Activated CD8-positive, alpha-beta memory T cell treated with anti-CD3 and anti-CD28 coated beads, Interleukin-2, amount 10 ng/mL, durations not matched to agents 7 days and 5 days (primary cell): ENCODE results near the gene SAE1. TPM values are rescaled to one million over a fixed set of nuclear protein-coding genes. Genes with fewer than 3 reads are reported as not detected.
A peak's percentile ranks its signal among the peaks of the same experiment; 100 is the strongest.
"Not testable (repeated sequence)": the region's sequence is repeated elsewhere in the genome, so short reads cannot be mapped to it uniquely, and the experiment has no call there.

ENCODE experiments used
- ATAC-seq: fragments of 150-1000 bp; cut with Tn5 transposase; one replicate; pipeline ENCODE4 v1.10.0; 2021; ENCODE audit warnings: moderate library complexity
- CTCF ChIA-PET: fragments of 350-600 bp; sonication (Branson Sonifier 250); formaldehyde crosslinking; loops from one replicate; lab custom pipeline; 2021; ENCODE audit warnings: antibody characterized with exemption; lab: Charles Lee
- DNase-seq: peaks from one replicate; pipeline ENCODE4 v3.0.0-alpha.2; 2020
- H3K27ac Mint-ChIP-seq: one replicate; pipeline ENCODE4 v1.8.0; 2021; ENCODE audit warnings: mild to moderate bottlenecking, mixed read lengths
- H3K27me3 Mint-ChIP-seq: one replicate; pipeline ENCODE4 v1.8.0; 2021; ENCODE audit warnings: mixed read lengths
- H3K36me3 Mint-ChIP-seq: one replicate; pipeline ENCODE4 v1.8.0; 2021; ENCODE audit warnings: mild to moderate bottlenecking, mixed read lengths
- H3K4me1 Mint-ChIP-seq: one replicate; pipeline ENCODE4 v1.8.0; 2021; ENCODE audit warnings: mixed read lengths
- H3K4me3 Mint-ChIP-seq: one replicate; pipeline ENCODE4 v1.8.0; 2021; ENCODE audit warnings: mild to moderate bottlenecking, moderate library complexity, mixed read lengths
- H3K9me3 Mint-ChIP-seq: one replicate; pipeline ENCODE4 v1.8.0; 2022; ENCODE audit warnings: low read depth, mixed read lengths
- total RNA-seq, 2 experiments: library from RNA; stranded (reverse); gene quantifications; one replicate each; pipeline ENCODE4 v1.2.3, GENCODE V29; 2021

The SAE1 gene
- total RNA-seq, 2 experiments from 2014 or later = 153 to 171 TPM

GRCh38 chr19:47236072-47236675, 105.5 kb downstream of the SAE1 start:
- peaks cover 11% of the 10 kb centered on the region for H3K27me3 Mint-ChIP-seq
- no peaks in the 10 kb centered on the region for H3K36me3 Mint-ChIP-seq
- H3K4me1 Mint-ChIP-seq = peaks cover 33% of the 10 kb centered on the region
- CTCF ChIA-PET = interaction anchor here (3.7 to 4.7 kb wide), 2 partner anchors 8 to 11 kb away, joined by 16 to 61 read pairs; no protein-coding TSS in a partner anchor
- DNase-seq (no peak), ATAC-seq (no peak)
- H3K9me3 Mint-ChIP-seq = no peaks in the 10 kb centered on the region
- no peak overlapping the region for H3K4me3 Mint-ChIP-seq
- H3K27ac Mint-ChIP-seq = no peak overlapping the region

GRCh38 chr19:47239152-47239551, 108.5 kb downstream of the SAE1 start:
- Mint-ChIP-seq H3K9me3 (no peaks in the 10 kb centered on the region), H3K27me3 (peaks cover 11% of the 10 kb centered on the region), H3K4me1 (peaks cover 25% of the 10 kb centered on the region), H3K36me3 (no peaks in the 10 kb centered on the region), H3K4me3 (peak overlapping the region; percentile 64), H3K27ac (no peak overlapping the region)
- DNase-seq (no peak), ATAC-seq (no peak)
- CTCF ChIA-PET = interaction anchor here (0.7 to 3.7 kb wide), 7 partner anchors 9 to 226 kb away, joined by 3 to 27 read pairs (median 5); no protein-coding TSS in a partner anchor

- Mint-ChIP-seq H3K4me1 (peaks cover 30% of the 10 kb centered on the region), H3K27me3 (peaks cover 11% of the 10 kb centered on the region), H3K36me3 (no peaks in the 10 kb centered on the region), H3K9me3 (no peaks in the 10 kb centered on the region), H3K4me3 (no peak overlapping the region), H3K27ac (no peak overlapping the region)
- CTCF ChIA-PET = interaction anchor here (0.7 to 3.7 kb wide), 8 partner anchors 7 to 227 kb away, joined by 3 to 27 read pairs (median 5); no protein-coding TSS in a partner anchor
- DNase-seq (peak; percentile 73), ATAC-seq (peak; percentile 31)
Measured at GRCh38 chr19:47239610-47240296, 109.1 kb downstream of the SAE1 start.

GRCh38 chr19:47240556-47240955, 109.9 kb downstream of the SAE1 start:
- H3K27me3 Mint-ChIP-seq = peaks cover 8% of the 10 kb centered on the region
- ATAC-seq = no peak

GRCh38 chr19:47240996-47241918, 110.6 kb downstream of the SAE1 start:
- H3K36me3 Mint-ChIP-seq = no peaks in the 10 kb centered on the region

More at GRCh38 chr19:47240556-47240955, 109.9 kb downstream of the SAE1 start:
- Mint-ChIP-seq H3K4me1 (peaks cover 37% of the 10 kb centered on the region), H3K4me3 (no peak overlapping the region), H3K36me3 (no peaks in the 10 kb centered on the region), H3K9me3 (no peaks in the 10 kb centered on the region), H3K27ac (no peak overlapping the region)
- CTCF ChIA-PET = interaction anchor here (1.5 to 3.3 kb wide), 2 partner anchors 8 to 29 kb away, joined by 5 to 27 read pairs; no protein-coding TSS in a partner anchor
- DNase-seq = no peak

GRCh38 chr19:47241919-47242577, 111.4 kb downstream of the SAE1 start:
- CTCF ChIA-PET = interaction anchor here (0.8 to 8.9 kb wide), 5 partner anchors 16 to 230 kb away, joined by 3 to 466 read pairs (median 27); no protein-coding TSS in a partner anchor
- Mint-ChIP-seq H3K36me3 (no peaks in the 10 kb centered on the region), H3K27ac (no peak overlapping the region), H3K9me3 (no peaks in the 10 kb centered on the region), H3K4me3 (no peak overlapping the region), H3K27me3 (peaks cover 3% of the 10 kb centered on the region), H3K4me1 (peaks cover 37% of the 10 kb centered on the region)
- DNase-seq = no peak
- no peak for ATAC-seq

More at GRCh38 chr19:47240996-47241918, 110.6 kb downstream of the SAE1 start:
- CTCF ChIA-PET = interaction anchor here (1.5 to 3.3 kb wide), 2 partner anchors 9 to 30 kb away, joined by 5 to 27 read pairs; no protein-coding TSS in a partner anchor
- H3K27ac Mint-ChIP-seq = no peak overlapping the region
- H3K4me1 Mint-ChIP-seq = peaks cover 37% of the 10 kb centered on the region
- ATAC-seq (peak; percentile 31), DNase-seq (peak; percentile 89)
- no peak overlapping the region for H3K4me3 Mint-ChIP-seq
- H3K27me3 Mint-ChIP-seq = peaks cover 5% of the 10 kb centered on the region
- H3K9me3 Mint-ChIP-seq = no peaks in the 10 kb centered on the region

- CTCF ChIA-PET = interaction anchor here (1.1 to 8.9 kb wide), 20 partner anchors 10 to 230 kb away, joined by 3 to 466 read pairs (median 10); partner anchors contain the start of genes CCDC9, INAFM1, SAE1 and ZC3H4
- peak overlapping the region; percentile 91 for H3K27ac Mint-ChIP-seq
Measured at GRCh38 chr19:47243364-47243775, 112.7 kb downstream of the SAE1 start.

GRCh38 chr19:47243776-47244547, 113.3 kb downstream of the SAE1 start:
- ATAC-seq (peak; percentile 84), DNase-seq (peak; percentile 96)
- CTCF ChIA-PET = interaction anchor here (0.6 to 8.9 kb wide), 51 partner anchors 10 to 642 kb away, joined by 3 to 466 read pairs (median 6); partner anchors contain the start of genes CCDC9, INAFM1, SAE1 and ZC3H4
- Mint-ChIP-seq H3K4me3 (peak overlapping the region; percentile 78), H3K36me3 (no peaks in the 10 kb centered on the region), H3K27me3 (peaks cover 3% of the 10 kb centered on the region), H3K9me3 (no peaks in the 10 kb centered on the region), H3K4me1 (peaks cover 36% of the 10 kb centered on the region), H3K27ac (peak overlapping the region; percentile 91)

More at GRCh38 chr19:47243364-47243775, 112.7 kb downstream of the SAE1 start:
- Mint-ChIP-seq H3K9me3 (no peaks in the 10 kb centered on the region), H3K27me3 (peaks cover 3% of the 10 kb centered on the region), H3K4me3 (peak overlapping the region; percentile 78), H3K36me3 (no peaks in the 10 kb centered on the region), H3K4me1 (peaks cover 40% of the 10 kb centered on the region)
- DNase-seq (no peak), ATAC-seq (peak; percentile 5)

- ATAC-seq = no peak
- Mint-ChIP-seq H3K9me3 (no peaks in the 10 kb centered on the region), H3K27ac (peak overlapping the region; percentile 57), H3K27me3 (no peaks in the 10 kb centered on the region), H3K4me1 (peaks cover 30% of the 10 kb centered on the region), H3K36me3 (no peaks in the 10 kb centered on the region), H3K4me3 (no peak overlapping the region)
- CTCF ChIA-PET = interaction anchor here (0.6 to 8.9 kb wide), 32 partner anchors 7 to 388 kb away, joined by 3 to 466 read pairs (median 4); partner anchors contain the start of genes CCDC9, INAFM1, SAE1 and ZC3H4
- peak; percentile 86 for DNase-seq
Measured at GRCh38 chr19:47247308-47247990, 116.8 kb downstream of the SAE1 start.

- CTCF ChIA-PET = interaction anchor here (1.1 to 5.2 kb wide), 3 partner anchors 7 to 42 kb away, joined by 3 to 106 read pairs (median 7); no protein-coding TSS in a partner anchor
- not testable (repeated sequence) for H3K9me3 Mint-ChIP-seq, H3K36me3 Mint-ChIP-seq, ATAC-seq, H3K27me3 Mint-ChIP-seq, H3K27ac Mint-ChIP-seq, DNase-seq, H3K4me3 Mint-ChIP-seq
- H3K4me1 Mint-ChIP-seq = peaks cover 20% of the 10 kb centered on the region
Measured at GRCh38 chr19:47253016-47253415, 122.4 kb downstream of the SAE1 start.

GRCh38 chr19:47253467-47253881, 122.8 kb downstream of the SAE1 start:
- Mint-ChIP-seq H3K4me1 (peaks cover 24% of the 10 kb centered on the region), H3K27ac (no peak overlapping the region), H3K4me3 (no peak overlapping the region), H3K27me3 (no peaks in the 10 kb centered on the region), H3K36me3 (no peaks in the 10 kb centered on the region), H3K9me3 (no peaks in the 10 kb centered on the region)
- no peak for DNase-seq
- ATAC-seq = no peak
- CTCF ChIA-PET = interaction anchor here (1.1 to 5.2 kb wide), 3 partner anchors 7 to 43 kb away, joined by 3 to 106 read pairs (median 7); no protein-coding TSS in a partner anchor
